ENCODE measurements around the gene SHISA4.

DNA sequence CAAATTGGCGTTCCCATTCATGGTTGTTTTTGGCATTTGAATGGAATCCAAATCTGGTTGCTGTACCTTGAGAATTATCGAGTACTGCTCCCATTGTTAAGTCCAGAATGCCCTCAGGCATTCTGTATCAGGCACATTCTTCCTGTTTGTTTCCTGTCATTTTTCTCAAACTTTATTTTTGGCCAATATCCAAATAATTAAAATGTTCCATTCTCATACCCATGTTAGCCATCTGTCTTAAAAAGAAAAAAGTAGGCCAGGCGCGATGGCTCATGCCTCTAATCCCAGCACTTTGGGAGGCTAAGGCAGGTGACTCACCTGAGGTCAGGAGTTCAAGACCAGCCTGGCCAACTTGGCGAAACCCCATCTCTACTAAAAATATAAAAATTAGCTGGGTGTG is 29.3 kb upstream of the SHISA4 start:
- no peak for TF ChIP-seq TARDBP (IDR thresholded peaks at IDR 0.05)
- TF ChIP-seq BHLHE40 (IDR thresholded peaks at IDR 0.05; ENCODE audit: borderline replicate concordance), result no peak
- TF ChIP-seq SP1 (IDR thresholded peaks at IDR 0.05), result no peak
- TF ChIP-seq FOXK2 (IDR thresholded peaks at IDR 0.05), result no peak
- TF ChIP-seq, protein P1, sequence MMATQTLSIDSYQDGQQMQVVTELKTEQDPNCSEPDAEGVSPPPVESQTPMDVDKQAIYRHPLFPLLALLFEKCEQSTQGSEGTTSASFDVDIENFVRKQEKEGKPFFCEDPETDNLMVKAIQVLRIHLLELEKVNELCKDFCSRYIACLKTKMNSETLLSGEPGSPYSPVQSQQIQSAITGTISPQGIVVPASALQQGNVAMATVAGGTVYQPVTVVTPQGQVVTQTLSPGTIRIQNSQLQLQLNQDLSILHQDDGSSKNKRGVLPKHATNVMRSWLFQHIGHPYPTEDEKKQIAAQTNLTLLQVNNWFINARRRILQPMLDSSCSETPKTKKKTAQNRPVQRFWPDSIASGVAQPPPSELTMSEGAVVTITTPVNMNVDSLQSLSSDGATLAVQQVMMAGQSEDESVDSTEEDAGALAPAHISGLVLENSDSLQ (IDR thresholded peaks at IDR 0.05), result no peak
- TF ChIP-seq L3MBTL2 (conservative IDR thresholded peaks at IDR 0.05), result no peak
- TF ChIP-seq FOXM1 (IDR thresholded peaks at IDR 0.05; ENCODE audit: borderline replicate concordance), result no peak
- TF ChIP-seq ARNT (IDR thresholded peaks at IDR 0.05), result no peak
- TF ChIP-seq SUZ12 (IDR thresholded peaks at IDR 0.05), result no peak
- TF ChIP-seq FOXA1 (IDR thresholded peaks at IDR 0.05), result no peak
- no peak for TF ChIP-seq NFRKB (IDR thresholded peaks at IDR 0.05)

All from HEK293T (cell line).